GM06990 (cell line): ENCODE measurements around the gene SGTA.

Experiments used
- DNase-seq: peaks from one replicate; pipeline ENCODE4 v3.0.0-alpha.2; 2011; ENCODE audit not compliant: insufficient read length; ENCODE audit errors: extremely low read depth
- H3K27me3 ChIP-seq: replicated peaks from 2 replicates; pipeline ENCODE4 v1.6.0; 2011; ENCODE audit warnings: low read length; ENCODE audit not compliant: control insufficient read depth, insufficient read depth
- H3K36me3 ChIP-seq: 2 replicates; pipeline ENCODE4 v1.5.1; 2011; ENCODE audit warnings: low read length; ENCODE audit not compliant: control insufficient read depth, insufficient read depth
- H3K4me3 ChIP-seq: replicated peaks from 2 replicates; pipeline ENCODE4 v1.5.1; 2011; ENCODE audit warnings: low read depth, mild to moderate bottlenecking, control low read depth, low read length
- TF ChIP-seq, protein P1 (sequence below): IDR thresholded peaks from 2 replicates; pipeline ENCODE4 v1.5.1; 2011; ENCODE audit warnings: low read length, control low read depth, mild to moderate bottlenecking, inconsistent platforms; ENCODE audit not compliant: insufficient read depth, poor library complexity, severe bottlenecking

SGTA gene

DNA sequence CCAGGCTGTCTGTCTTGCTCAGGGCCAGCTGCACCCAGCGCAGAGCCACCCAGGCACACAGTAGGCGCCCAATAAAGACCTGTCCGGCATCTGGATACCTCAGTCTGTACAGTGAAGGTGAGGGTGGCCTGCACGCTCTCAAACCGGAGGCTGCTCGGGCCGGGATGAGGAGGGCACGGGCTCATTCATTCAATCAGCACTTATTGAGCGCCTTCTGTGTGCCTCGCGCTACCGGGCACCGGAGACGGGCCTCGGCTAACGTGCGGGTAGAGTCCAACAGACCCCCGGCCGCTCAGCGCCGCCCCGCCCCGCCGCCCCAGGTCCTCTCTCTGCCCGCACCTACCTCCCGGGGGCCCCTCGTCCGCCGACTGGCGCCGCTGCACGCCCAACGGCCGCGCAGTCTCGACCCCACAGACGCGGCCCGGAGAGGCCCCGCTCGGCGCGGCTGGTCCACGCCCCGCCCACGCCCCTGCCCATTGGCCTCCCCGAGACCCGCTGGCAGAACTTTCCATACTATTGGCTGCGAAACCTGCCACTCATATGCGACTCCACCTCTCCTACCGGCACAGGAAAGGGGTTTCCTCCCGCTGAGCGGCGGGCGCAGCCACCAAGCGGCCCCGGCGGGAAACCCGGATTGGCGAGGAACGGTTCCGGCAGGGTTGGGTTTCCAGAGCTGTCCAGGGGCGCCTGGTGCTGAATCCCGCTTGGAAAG is 43.3 kb downstream of the SGTA start, which contains the start of gene SLC39A3:
TSS of gene SLC39A3 (minus strand) at position 416 of the 712 bp plus-strand sequence. CDS start 2,760 bp downstream, outside the sequence.
- TF ChIP-seq, protein P1, sequence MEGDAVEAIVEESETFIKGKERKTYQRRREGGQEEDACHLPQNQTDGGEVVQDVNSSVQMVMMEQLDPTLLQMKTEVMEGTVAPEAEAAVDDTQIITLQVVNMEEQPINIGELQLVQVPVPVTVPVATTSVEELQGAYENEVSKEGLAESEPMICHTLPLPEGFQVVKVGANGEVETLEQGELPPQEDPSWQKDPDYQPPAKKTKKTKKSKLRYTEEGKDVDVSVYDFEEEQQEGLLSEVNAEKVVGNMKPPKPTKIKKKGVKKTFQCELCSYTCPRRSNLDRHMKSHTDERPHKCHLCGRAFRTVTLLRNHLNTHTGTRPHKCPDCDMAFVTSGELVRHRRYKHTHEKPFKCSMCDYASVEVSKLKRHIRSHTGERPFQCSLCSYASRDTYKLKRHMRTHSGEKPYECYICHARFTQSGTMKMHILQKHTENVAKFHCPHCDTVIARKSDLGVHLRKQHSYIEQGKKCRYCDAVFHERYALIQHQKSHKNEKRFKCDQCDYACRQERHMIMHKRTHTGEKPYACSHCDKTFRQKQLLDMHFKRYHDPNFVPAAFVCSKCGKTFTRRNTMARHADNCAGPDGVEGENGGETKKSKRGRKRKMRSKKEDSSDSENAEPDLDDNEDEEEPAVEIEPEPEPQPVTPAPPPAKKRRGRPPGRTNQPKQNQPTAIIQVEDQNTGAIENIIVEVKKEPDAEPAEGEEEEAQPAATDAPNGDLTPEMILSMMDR, result no peak
- DNase-seq, result peak; percentile 92
- Histone ChIP-seq H3K27me3 (no peaks in the 10 kb centered on the region), H3K4me3 (peak within 1 kb of the TSS; percentile 96), H3K36me3 (peaks cover 23% of the 10 kb centered on the region)

DNA sequence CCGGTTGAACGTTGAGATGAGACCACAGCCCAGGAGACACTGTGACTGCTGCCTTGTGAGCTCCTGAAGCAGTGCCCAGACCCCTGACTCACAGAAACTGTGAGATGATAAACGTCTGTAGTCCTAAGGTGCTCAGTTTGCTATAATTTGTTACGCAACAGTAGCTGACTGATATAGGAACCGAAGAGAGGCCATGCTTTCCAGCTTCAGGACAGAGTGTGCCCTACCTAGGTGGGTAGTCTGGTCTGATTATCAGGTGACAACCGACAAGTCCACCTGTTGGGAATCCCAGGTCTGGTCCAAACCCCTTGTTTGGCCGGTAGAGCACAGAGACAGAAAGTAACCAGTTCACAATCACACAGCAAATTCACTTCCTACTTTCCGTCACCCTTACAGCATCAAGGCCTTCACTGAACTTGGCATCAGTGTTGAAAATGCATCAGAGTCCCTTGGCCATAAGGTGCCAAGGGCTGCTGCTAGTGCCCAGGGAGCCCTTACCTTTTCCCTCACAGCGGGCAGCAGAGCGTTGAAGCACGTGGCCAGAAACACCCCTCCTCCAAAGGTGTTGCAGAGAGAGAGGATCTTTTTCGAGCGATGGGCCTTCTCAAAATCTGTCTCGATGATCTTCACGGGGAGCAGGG is 46.4 kb downstream of the SGTA start:
- Histone ChIP-seq H3K36me3 (peaks cover 30% of the 10 kb centered on the region), H3K27me3 (no peaks in the 10 kb centered on the region), H3K4me3 (no peak overlapping the region)
- TF ChIP-seq, protein P1, result no peak
- no peak for DNase-seq

DNA sequence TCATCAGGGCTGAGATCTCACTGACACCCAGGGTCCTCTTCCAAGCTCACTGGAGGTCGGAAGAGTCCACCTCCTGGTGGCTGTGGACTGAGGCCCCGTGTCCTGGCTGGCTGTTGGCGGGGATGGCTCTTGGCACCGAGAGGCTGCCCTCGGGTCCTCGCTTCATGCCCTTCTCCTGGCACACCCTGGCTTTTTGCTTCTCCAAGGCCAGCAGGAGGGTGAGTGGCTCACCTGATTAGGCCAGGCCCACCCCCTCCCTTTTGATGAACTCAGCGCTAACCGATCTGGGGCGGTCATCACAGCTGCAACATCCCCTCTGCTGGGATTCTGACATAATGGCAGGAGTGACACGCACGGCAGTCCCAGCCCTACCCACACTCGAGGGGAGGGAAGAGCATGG is 47.7 kb downstream of the SGTA start:
- no peaks in the 10 kb centered on the region for H3K27me3 ChIP-seq
- no peak overlapping the region for H3K4me3 ChIP-seq
- peaks cover 30% of the 10 kb centered on the region for H3K36me3 ChIP-seq
- DNase-seq, result no peak
- TF ChIP-seq, protein P1, result no peak

DNA sequence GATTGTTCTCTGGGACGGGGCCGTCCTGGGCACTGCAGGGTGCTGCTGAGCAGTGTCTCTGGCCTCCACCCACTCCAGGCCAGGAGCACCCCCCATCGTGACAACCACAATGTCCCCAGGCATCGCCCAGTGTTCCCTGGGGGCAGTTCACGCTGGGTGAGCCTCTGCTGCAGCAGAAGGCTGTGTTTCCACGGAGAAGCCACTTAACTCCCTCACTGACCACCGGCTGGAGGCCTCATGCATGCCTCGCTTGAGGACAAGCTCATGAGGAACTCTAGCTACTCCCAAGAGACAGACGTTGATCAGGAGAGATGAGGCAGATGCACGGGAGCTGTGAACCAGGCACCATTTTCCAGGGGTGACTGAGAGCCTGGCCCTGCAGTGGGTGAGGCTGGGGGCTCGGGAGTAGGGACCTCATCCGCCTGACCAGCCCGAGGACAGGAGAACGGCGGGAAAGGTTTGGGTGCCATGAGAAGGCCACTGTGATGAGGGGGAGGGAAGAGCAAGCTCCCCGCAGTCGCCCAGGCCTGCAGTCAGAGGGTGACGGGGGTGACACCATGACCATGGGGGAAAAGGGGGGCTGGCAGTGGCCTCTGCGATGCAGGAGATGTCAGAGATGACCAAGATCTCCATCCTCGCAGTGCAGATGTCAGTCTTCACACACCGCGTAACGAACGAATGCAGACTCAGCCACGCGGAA is 48.3 kb downstream of the SGTA start:
- H3K27me3 ChIP-seq, result no peaks in the 10 kb centered on the region
- DNase-seq, result no peak
- no peak overlapping the region for H3K4me3 ChIP-seq
- TF ChIP-seq, protein P1, result no peak
- H3K36me3 ChIP-seq, result peaks cover 30% of the 10 kb centered on the region

DNA sequence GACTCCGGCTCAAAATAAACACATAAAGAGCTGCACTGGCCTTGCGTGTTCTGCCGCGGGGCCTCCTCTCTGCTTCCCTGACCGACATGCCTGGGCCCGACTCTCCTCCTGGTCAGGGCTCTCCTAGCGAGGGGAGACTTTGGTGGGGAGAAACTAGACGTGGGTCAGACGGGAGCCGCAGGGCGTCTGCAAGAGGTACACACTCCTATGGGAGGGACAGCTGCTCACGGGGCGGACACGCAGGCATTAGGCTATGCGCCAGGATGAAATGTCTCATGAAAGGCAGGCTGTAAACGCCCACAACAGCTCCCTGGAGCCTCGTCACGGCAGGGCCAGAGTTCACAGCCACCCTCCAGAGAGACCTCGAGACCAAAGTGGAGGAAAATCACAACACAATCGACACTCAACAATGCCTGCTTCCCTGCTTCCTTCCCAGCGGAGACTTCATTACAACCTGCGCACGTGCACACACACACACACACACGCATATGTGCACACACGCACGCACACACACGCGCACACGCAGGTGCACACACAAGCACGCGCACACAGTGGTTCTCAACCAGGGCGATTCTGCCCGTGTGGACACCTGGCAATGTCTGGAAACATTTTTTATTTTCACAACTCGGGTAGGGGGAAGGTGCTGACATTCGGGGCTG is 49.0 kb downstream of the SGTA start:
- TF ChIP-seq, protein P1, result no peak
- H3K27me3 ChIP-seq, result no peaks in the 10 kb centered on the region
- peaks cover 30% of the 10 kb centered on the region for H3K36me3 ChIP-seq
- no peak overlapping the region for H3K4me3 ChIP-seq
- no peak for DNase-seq
